Osteoblast (primary cell): Measurements from ENCODE around the gene KMT2A. TPM values are rescaled to one million over a fixed set of nuclear protein-coding genes. Genes with fewer than 3 reads are reported as not detected.

ENCODE experiments used
- DNase-seq: peaks from one replicate; pipeline ENCODE4 v3.0.0; 2011; ENCODE audit warnings: low spot score, mixed read lengths; ENCODE audit not compliant: insufficient read length; ENCODE audit errors: missing footprints
- H2AFZ ChIP-seq: 2 replicates; pipeline ENCODE4 v1.6.0; 2011; ENCODE audit warnings: mild to moderate bottlenecking, low read length
- H3K27ac ChIP-seq: 2 replicates; pipeline ENCODE4 v1.5.1; 2011; ENCODE audit warnings: mild to moderate bottlenecking, low read depth, low read length, moderate library complexity
- H3K27me3 ChIP-seq: 2 replicates; pipeline ENCODE4 v1.6.0; 2012; ENCODE audit warnings: mild to moderate bottlenecking, control low read depth, inconsistent platforms, low read length, moderate library complexity; ENCODE audit not compliant: insufficient read depth
- H3K36me3 ChIP-seq: 2 replicates; pipeline ENCODE4 v1.5.1; 2011; ENCODE audit warnings: mild to moderate bottlenecking, low read length, control low read depth, moderate library complexity; ENCODE audit not compliant: insufficient read depth
- H3K4me1 ChIP-seq: 2 replicates; pipeline ENCODE4 v1.5.1; 2011; ENCODE audit warnings: mild to moderate bottlenecking, low read length, control low read depth, moderate library complexity; ENCODE audit not compliant: insufficient read depth
- H3K4me2 ChIP-seq: 2 replicates; pipeline ENCODE4 v1.6.0; 2011; ENCODE audit warnings: mild to moderate bottlenecking, low read length; ENCODE audit not compliant: insufficient read depth
- H3K4me3 ChIP-seq: fragments of 200-600 bp; sonication (generic); 3 replicates; pipeline ENCODE4 v1.5.1; 2012; ENCODE audit warnings: mild to moderate bottlenecking, low read length, inconsistent platforms; ENCODE audit not compliant: insufficient read depth
- H3K79me2 ChIP-seq: 2 replicates; pipeline ENCODE4 v1.6.0; 2012; ENCODE audit warnings: mild to moderate bottlenecking, low read length, control low read depth, inconsistent platforms; ENCODE audit not compliant: insufficient read depth
- H3K9me3 ChIP-seq: 2 replicates; pipeline ENCODE4 v1.5.1; 2011; ENCODE audit warnings: low read depth, low read length, control low read depth
- H4K20me1 ChIP-seq: 2 replicates; pipeline ENCODE4 v1.6.0; 2012; ENCODE audit warnings: mild to moderate bottlenecking, low read length, control low read depth; ENCODE audit not compliant: insufficient read depth
- total RNA-seq: library from RNA; depleted of rRNA; stranded (reverse); fragments of >200 nt; gene quantifications from 2 replicates; pipeline ENCODE4 v1.2.3, GENCODE V29; 2012
- TF ChIP-seq, protein P1 (sequence below): IDR thresholded peaks from 2 replicates; pipeline ENCODE4 v1.5.1; 2011; ENCODE audit warnings: mild to moderate bottlenecking, low read depth, low read length, moderate library complexity; ENCODE audit errors: extremely low read depth

Gene KMT2A
- total RNA-seq, 1 donor, result 38.4 TPM

DNA sequence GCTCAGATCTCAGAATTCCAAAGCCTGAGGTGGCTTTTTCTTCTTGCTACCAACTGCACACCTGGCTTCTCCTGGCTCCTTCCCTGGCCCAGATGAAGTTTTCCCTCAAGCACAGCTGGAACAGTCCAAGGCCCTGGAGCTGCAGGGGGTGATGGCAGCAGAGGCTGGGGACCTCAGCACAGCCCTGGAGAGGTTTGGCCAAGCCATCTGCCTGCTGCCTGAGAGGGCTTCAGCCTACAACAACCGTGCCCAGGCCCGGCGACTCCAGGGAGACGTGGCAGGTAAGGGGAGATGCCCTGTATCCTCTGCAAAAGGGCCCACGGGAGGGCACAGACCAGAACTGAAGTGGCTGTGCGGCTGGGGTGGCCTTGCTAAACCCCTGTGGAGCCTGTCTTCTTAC lies 92.2 kb downstream of the KMT2A start:
- no peaks in the 10 kb centered on the region for H3K79me2 ChIP-seq
- H3K4me1 ChIP-seq, result peaks cover 11% of the 10 kb centered on the region
- no peak overlapping the region for H2AFZ ChIP-seq
- no peaks in the 10 kb centered on the region for H3K27me3 ChIP-seq
- no peak overlapping the region for H3K4me3 ChIP-seq
- TF ChIP-seq, protein P1, sequence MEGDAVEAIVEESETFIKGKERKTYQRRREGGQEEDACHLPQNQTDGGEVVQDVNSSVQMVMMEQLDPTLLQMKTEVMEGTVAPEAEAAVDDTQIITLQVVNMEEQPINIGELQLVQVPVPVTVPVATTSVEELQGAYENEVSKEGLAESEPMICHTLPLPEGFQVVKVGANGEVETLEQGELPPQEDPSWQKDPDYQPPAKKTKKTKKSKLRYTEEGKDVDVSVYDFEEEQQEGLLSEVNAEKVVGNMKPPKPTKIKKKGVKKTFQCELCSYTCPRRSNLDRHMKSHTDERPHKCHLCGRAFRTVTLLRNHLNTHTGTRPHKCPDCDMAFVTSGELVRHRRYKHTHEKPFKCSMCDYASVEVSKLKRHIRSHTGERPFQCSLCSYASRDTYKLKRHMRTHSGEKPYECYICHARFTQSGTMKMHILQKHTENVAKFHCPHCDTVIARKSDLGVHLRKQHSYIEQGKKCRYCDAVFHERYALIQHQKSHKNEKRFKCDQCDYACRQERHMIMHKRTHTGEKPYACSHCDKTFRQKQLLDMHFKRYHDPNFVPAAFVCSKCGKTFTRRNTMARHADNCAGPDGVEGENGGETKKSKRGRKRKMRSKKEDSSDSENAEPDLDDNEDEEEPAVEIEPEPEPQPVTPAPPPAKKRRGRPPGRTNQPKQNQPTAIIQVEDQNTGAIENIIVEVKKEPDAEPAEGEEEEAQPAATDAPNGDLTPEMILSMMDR, result no peak
- no peak overlapping the region for H3K4me2 ChIP-seq
- no peak for DNase-seq
- peaks cover 18% of the 10 kb centered on the region for H3K36me3 ChIP-seq
- no peak overlapping the region for H3K27ac ChIP-seq
- H3K9me3 ChIP-seq, result no peaks in the 10 kb centered on the region
- no peaks in the 10 kb centered on the region for H4K20me1 ChIP-seq

DNA sequence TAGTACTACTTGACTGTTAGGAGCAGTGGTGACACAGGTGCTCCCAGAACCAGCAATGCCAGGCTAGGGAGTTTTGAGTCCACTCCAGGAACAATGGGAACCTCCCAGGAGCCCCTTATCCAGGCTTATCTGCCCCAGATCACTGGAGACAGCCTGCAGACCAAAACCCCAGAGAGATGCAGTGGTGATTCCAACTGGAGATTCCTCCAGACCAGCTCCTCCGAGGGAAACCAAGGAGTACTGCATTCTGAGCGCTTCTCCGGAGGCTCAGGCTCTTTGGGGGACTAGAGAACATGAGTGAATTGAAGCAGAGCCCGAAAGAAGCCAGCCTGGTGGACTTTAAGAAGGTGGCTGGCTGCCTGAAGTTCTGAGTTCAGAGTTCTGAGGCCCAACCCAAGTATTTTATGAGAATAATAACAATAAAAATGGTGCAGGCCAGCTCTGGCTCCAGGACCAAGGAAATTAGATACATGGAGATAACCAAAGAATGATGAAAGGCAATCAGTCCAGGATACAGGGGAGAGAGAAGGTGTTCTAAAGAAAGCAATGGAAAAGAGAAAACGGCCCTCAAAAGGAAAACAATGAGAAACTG lies 93.4 kb downstream of the KMT2A start:
- Histone ChIP-seq H3K27me3 (no peaks in the 10 kb centered on the region), H4K20me1 (no peaks in the 10 kb centered on the region), H2AFZ (no peak overlapping the region), H3K4me3 (peak overlapping the region; percentile 83), H3K4me1 (peaks cover 11% of the 10 kb centered on the region), H3K36me3 (peaks cover 9% of the 10 kb centered on the region), H3K79me2 (no peaks in the 10 kb centered on the region), H3K4me2 (peak overlapping the region; percentile 78), H3K27ac (no peak overlapping the region), H3K9me3 (no peaks in the 10 kb centered on the region)
- TF ChIP-seq, protein P1, result no peak
- DNase-seq, result peak; percentile 86

DNA sequence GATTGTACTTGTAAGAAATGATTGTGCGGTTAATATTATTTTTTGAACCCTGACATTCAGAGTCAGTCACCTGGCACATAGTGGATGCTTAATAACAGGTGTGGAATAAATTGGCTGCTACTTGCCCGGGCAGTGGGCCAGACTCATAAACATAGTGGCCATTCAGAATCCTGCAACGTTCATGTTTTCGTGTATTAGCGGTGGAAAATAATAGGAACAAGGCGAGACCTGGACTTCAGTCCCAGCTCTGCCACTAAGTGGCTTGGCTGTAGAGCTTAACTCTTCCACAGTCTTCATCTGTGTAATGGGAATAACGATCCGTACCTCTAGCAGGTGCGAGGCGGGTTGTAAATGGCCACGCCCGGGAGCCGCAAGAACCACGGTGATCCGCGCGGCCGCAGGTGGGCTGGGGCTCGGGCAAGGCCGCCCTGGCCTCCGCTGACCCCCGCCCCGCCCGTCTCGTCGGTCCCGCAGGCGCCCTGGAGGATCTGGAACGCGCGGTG lies 93.9 kb downstream of the KMT2A start:
- H3K4me1 ChIP-seq, result peaks cover 11% of the 10 kb centered on the region
- H3K36me3 ChIP-seq, result peaks cover 3% of the 10 kb centered on the region
- no peaks in the 10 kb centered on the region for H3K9me3 ChIP-seq
- H2AFZ ChIP-seq, result peak overlapping the region; percentile 65
- peak overlapping the region; percentile 78 for H3K4me2 ChIP-seq
- DNase-seq, result peak; percentile 83
- peak overlapping the region; percentile 83 for H3K4me3 ChIP-seq
- TF ChIP-seq, protein P1, result no peak
- H3K27me3 ChIP-seq, result no peaks in the 10 kb centered on the region
- H4K20me1 ChIP-seq, result no peaks in the 10 kb centered on the region
- no peak overlapping the region for H3K27ac ChIP-seq
- no peaks in the 10 kb centered on the region for H3K79me2 ChIP-seq

DNA sequence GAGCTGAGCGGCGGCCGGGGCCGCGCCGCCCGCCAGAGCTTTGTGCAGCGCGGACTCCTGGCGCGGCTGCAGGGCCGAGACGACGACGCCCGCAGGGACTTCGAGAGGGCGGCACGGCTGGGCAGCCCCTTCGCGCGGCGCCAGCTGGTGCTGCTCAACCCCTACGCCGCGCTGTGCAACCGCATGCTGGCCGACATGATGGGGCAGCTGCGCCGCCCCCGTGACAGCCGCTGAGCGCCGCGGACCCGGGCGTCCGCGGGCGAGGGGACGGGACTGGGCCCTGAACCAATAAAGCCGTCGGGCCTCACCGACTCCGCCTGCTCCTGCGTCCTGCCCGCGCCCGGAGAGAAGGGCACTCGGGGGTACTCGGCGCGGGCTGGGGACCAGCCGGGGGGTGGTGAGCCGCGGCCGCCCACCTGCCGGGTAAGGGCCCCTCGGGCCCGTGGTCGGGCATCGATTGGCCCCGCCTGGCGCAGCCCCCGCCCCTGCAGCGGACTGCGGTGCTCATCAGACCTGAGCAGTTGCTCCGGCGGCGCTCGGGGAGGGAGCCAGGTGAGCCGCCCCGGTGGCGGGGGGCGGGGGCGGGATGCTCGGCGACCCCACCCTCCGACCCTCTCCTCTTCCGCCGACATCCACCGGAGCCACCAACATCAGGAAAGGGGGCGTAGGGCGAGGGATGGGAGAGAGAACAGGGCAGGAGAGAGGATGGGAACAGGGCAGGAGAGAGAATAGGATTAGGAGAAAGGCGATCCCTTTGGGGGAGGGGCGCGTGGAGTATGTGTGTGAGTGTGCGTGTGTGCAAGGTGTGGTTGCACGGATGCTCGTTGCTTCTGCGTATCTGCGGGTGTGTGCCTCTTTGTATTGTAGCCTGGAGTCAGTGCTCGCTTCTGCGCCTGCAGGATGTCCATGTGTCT lies 94.6 kb downstream of the KMT2A start, which contains the start of gene TMEM25:
TSS of gene TMEM25 (plus strand) at position 510 of the 914 bp plus-strand sequence. CDS start 610 bp downstream, outside the sequence.
- Histone ChIP-seq H3K36me3 (no peaks in the 10 kb centered on the region), H2AFZ (peak within 1 kb of the TSS; percentile 68), H3K4me2 (peak within 1 kb of the TSS; percentile 78), H3K27ac (no peak within 1 kb of the TSS), H3K4me3 (peak within 1 kb of the TSS; percentile 83), H3K9me3 (no peaks in the 10 kb centered on the region), H3K4me1 (peaks cover 11% of the 10 kb centered on the region), H3K27me3 (no peaks in the 10 kb centered on the region), H3K79me2 (no peaks in the 10 kb centered on the region), H4K20me1 (no peaks in the 10 kb centered on the region)
- peak; percentile 96 for DNase-seq
- TF ChIP-seq, protein P1, result no peak
